BE2C (cell line): ENCODE data around the gene TENT5A.

Source experiments
- DNase-seq: peaks from one replicate; pipeline ENCODE4 v3.0.0-alpha.2; 2020
- H3K27me3 ChIP-seq: fragments of 250-450 bp; sonication (Bioruptor Pico); 2 replicates; pipeline ENCODE4 v1.5.1; 2020; ENCODE audit warnings: mild to moderate bottlenecking
- H3K36me3 ChIP-seq: fragments of 250-450 bp; sonication (Bioruptor Pico); 2 replicates; pipeline ENCODE4 v1.5.1; 2020; ENCODE audit warnings: mild to moderate bottlenecking
- H3K4me1 ChIP-seq: fragments of 250-450 bp; sonication (Bioruptor Pico); 2 replicates; pipeline ENCODE4 v1.5.1; 2020
- H3K4me3 ChIP-seq: 2 replicates; pipeline ENCODE4 v1.5.1; 2011; ENCODE audit warnings: low read depth, low read length
- H3K9me3 ChIP-seq: fragments of 250-450 bp; sonication (Bioruptor Pico); 2 replicates; pipeline ENCODE4 v1.5.1; 2020
- TF ChIP-seq, protein P1 (sequence below): IDR thresholded peaks from 2 replicates; pipeline ENCODE4 v1.5.1; 2012; ENCODE audit warnings: mild to moderate bottlenecking, low read depth, low read length

Gene TENT5A

DNA sequence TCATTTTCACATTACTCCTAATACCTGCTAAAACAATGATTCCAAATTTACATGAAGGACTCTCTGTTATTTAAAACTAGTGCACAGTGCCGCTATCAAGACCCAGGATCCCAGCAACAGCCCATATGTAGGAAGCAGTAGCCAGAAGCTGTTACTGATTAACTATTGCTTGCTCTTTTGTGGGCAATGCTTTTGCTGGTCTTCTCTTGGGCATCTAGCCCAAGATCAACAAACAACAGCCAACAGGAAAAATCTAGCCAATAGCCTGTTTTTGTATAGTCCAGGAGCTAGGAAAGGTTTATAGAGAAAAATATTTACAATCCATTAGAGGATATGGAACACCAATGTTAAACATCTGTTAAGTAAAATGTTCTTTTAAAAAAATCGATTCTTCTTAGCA, 22.1 kb upstream of the TENT5A start:
- DNase-seq = no peak
- H3K36me3 ChIP-seq = no peaks in the 10 kb centered on the region
- TF ChIP-seq, protein P1, sequence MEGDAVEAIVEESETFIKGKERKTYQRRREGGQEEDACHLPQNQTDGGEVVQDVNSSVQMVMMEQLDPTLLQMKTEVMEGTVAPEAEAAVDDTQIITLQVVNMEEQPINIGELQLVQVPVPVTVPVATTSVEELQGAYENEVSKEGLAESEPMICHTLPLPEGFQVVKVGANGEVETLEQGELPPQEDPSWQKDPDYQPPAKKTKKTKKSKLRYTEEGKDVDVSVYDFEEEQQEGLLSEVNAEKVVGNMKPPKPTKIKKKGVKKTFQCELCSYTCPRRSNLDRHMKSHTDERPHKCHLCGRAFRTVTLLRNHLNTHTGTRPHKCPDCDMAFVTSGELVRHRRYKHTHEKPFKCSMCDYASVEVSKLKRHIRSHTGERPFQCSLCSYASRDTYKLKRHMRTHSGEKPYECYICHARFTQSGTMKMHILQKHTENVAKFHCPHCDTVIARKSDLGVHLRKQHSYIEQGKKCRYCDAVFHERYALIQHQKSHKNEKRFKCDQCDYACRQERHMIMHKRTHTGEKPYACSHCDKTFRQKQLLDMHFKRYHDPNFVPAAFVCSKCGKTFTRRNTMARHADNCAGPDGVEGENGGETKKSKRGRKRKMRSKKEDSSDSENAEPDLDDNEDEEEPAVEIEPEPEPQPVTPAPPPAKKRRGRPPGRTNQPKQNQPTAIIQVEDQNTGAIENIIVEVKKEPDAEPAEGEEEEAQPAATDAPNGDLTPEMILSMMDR = no peak
- H3K9me3 ChIP-seq = no peaks in the 10 kb centered on the region
- no peaks in the 10 kb centered on the region for H3K4me1 ChIP-seq
- no peak overlapping the region for H3K4me3 ChIP-seq
- H3K27me3 ChIP-seq = no peaks in the 10 kb centered on the region

DNA sequence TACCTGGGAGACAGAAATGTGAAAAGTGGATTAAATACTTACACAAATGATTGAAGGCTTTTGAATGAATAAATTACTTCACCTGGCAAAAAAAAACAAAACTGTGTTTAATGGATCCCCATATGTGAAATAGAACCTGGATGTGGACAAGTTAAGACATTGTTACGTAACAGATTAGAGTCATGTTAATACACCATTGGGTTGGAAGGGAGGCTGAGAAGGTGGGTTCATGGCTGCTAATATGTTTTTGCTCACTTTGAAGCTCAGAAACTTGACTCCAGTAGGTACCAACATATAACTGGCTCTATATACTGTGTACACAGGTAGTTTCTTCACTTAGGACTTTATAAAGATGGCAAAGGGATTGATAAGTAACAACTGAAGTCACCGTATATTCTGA, 21.4 kb upstream of the TENT5A start:
- no peaks in the 10 kb centered on the region for H3K27me3 ChIP-seq
- TF ChIP-seq, protein P1 = no peak
- no peak overlapping the region for H3K4me3 ChIP-seq
- H3K9me3 ChIP-seq = no peaks in the 10 kb centered on the region
- H3K4me1 ChIP-seq = no peaks in the 10 kb centered on the region
- no peaks in the 10 kb centered on the region for H3K36me3 ChIP-seq
- DNase-seq = no peak

DNA sequence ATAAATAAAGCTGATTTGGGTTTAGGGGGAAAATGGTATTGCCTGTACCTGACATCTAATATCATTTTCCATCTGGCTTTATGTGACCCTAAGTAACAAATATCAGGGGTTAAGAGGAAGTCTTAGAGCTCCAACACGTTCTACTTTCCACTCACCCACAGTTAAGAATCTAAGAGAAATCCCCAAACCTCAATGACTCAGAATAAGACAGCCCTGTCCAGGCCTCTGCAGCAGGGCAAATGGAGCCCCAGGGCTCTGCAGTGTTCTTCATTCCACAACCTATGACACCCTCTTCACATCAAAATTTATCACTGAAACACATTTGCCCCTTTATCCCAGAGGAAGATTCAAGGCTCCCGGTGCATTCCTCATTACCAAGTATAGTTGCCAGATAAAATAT, 20.3 kb upstream of the TENT5A start:
- Histone ChIP-seq H3K4me3 (no peak overlapping the region), H3K9me3 (no peaks in the 10 kb centered on the region), H3K36me3 (no peaks in the 10 kb centered on the region), H3K27me3 (no peaks in the 10 kb centered on the region), H3K4me1 (no peaks in the 10 kb centered on the region)
- no peak for DNase-seq
- TF ChIP-seq, protein P1 = no peak

DNA sequence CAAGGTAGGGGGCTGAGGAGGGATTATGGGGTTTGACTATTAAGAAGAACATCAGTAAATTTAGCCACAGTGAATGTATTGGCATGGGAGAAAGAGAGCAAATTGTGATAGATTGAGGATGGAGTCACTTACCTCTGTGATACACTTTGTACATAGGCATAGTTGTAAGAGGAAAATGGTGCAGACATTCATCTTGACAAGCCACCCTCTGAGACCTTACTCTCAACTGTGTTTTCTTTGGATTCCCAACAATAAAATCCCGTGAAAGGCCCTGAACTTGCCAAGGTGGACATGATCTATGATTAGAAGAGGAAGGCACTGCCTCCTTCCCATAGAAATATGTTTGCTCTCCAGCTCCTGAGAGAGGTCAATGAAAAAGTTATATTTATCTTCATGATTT, 18.6 kb upstream of the TENT5A start:
- H3K9me3 ChIP-seq = no peaks in the 10 kb centered on the region
- H3K36me3 ChIP-seq = no peaks in the 10 kb centered on the region
- DNase-seq = no peak
- H3K4me1 ChIP-seq = peaks cover 3% of the 10 kb centered on the region; the same call in 1 of the 2 replicates
- H3K27me3 ChIP-seq = no peaks in the 10 kb centered on the region
- TF ChIP-seq, protein P1 = no peak
- no peak overlapping the region for H3K4me3 ChIP-seq

DNA sequence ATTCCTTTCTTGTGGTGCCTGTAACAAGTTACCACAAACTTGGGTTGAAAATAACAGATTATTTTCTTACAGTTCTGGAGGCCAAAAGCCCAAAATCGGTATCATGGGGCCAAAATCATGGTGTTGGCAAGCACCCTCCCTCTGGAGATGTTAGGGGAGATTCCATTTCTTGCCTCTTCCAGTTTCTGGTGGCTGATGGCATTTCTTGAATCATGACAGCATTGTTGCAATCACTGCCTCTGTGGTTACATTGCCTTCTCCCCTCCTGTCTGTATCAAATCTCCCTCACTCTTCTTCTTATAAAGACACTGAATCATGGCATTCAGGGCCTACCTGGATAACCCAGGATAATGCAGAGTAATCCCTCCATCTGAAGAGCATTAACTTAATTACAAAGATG, 17.9 kb upstream of the TENT5A start:
- no peaks in the 10 kb centered on the region for H3K9me3 ChIP-seq
- no peak for DNase-seq
- no peaks in the 10 kb centered on the region for H3K27me3 ChIP-seq
- no peak overlapping the region for H3K4me3 ChIP-seq
- no peaks in the 10 kb centered on the region for H3K36me3 ChIP-seq
- peaks cover 3% of the 10 kb centered on the region; the same call in 1 of the 2 replicates for H3K4me1 ChIP-seq
- TF ChIP-seq, protein P1 = no peak

DNA sequence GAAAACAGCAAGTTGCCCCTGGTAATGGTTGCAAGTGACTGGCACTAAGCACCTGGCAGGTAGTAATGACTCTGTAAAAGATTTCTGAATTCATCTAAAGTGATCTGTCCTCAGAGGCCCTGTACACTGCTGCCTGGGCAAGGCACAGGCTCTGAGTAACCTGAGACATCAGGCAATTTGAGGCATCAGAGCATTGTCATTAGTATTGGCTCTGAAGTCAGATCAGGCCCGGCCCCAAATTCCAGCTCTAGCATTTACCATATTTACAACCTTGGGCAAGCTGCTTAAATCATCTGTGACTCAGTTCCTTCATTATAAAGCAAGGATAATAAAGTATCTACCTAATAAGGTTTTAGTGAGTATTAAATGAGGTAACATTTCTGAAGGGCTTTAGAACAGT, 17.3 kb upstream of the TENT5A start:
- no peak overlapping the region for H3K4me3 ChIP-seq
- H3K36me3 ChIP-seq = no peaks in the 10 kb centered on the region
- TF ChIP-seq, protein P1 = no peak
- no peaks in the 10 kb centered on the region for H3K9me3 ChIP-seq
- H3K4me1 ChIP-seq = peaks cover 3% of the 10 kb centered on the region; the same call in 1 of the 2 replicates
- no peaks in the 10 kb centered on the region for H3K27me3 ChIP-seq
- DNase-seq = no peak
